HG03097 (cell line): Measurements from ENCODE around the gene GDF11.
A peak's percentile ranks its signal among the peaks of the same experiment; 100 is the strongest.

Experiments
- ATAC-seq: cut with Tn5 transposase; IDR thresholded peaks from one replicate; pipeline ENCODE4 v1.9.1; 2021; ENCODE audit not compliant: unreplicated experiment, low FRiP score

GDF11 gene

DNA sequence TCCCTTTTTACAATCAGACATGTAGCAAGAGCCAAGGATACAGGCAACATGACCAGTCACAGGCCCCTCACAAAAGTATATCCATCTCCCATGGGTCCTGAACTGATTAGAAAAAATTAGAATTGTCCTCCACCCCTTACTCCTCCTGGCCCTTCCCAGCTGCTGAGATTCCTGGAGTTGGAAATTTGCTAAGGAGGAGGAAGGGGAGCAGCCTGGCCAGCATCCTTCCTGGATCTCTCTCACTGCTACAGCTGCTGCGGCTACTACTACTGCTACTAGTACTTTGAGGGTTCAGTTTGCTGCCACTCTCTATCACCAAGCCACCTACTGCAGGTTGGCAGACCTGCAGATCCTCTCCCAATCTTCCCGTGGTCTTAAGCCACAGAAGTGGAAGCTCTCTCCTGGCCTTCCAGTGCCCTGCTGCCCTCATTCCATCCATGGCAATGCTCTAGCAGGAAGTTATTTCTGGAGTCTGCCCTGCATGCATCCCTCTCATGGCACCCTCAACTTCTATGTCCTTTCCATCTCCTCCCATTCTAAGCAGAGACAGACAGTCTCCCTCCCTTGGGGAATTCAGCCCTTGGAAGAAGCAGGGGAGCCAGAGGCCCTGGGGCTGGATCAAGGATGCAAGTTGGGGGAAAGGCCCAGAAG is 36.2 kb upstream of the GDF11 start:
- ATAC-seq = no peak

DNA sequence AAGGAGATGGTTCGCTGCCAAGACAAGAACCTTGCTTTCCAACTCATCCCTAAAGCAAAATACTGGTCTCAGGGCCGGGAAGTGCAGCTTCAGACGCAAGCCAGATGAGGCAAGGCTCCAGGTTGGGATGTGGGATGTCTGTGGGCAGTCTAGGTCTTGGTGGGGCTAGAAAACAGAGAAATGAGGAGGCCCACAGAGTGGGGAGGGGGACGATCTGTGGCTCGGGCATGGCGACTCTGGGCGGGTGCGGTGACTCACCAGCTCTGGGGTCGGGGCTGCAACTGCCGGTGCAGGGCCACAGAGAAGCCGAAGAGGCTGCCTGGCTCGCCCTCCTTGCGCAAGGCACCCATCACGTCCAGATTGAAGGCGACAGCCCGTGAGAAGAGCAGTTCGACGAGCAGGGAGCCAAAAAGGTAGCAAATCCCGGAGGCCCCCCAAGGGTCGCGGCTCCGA is 35.7 kb upstream of the GDF11 start:
- no peak for ATAC-seq

DNA sequence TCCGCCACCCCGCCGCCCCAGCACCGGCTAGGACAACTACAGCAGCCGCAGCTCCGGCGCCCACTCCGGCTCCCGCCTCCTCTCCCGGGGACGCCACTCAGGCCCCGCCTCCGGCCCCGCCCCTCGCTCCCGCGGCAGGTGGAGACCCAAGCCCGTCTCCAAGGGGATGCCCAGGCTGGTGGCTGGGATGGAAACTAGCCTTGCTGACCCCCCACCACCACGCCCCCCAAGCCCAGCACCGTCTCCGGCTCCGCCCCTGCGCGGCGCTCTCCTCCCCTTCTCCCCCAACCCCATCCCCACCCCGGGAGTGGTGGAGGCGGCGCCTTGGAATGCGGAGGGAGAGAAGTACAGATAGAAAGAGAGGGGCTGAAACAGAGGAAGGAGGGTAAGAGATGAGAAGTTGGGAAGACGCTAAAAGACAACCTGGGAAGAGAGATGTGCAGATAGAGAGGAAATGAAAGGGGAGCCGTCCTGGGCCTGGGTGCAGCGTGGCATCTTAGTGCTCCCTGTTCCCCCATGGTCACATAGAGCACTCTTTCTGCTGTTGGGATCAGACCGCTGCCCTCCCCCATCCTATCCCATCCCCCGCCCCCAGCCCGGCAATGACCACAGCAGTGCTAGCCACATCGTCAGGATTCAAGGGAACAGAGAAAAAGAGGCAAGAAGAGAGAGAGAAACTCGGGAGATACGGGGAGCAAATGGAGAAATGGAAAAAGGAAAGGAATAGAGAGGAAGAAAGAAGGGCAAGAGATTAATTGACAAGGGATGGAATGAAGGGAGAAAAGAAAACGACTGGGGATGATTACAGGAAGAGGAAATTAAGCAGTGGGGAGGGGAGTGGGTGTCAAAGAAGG is 34.9 kb upstream of the GDF11 start, which contains the start of gene ITGA7:
Gene ITGA7, minus strand, starts transcription at position 64 of the 854 bp plus-strand sequence. CDS start 222 bp downstream, outside the sequence.
- ATAC-seq = no peak

DNA sequence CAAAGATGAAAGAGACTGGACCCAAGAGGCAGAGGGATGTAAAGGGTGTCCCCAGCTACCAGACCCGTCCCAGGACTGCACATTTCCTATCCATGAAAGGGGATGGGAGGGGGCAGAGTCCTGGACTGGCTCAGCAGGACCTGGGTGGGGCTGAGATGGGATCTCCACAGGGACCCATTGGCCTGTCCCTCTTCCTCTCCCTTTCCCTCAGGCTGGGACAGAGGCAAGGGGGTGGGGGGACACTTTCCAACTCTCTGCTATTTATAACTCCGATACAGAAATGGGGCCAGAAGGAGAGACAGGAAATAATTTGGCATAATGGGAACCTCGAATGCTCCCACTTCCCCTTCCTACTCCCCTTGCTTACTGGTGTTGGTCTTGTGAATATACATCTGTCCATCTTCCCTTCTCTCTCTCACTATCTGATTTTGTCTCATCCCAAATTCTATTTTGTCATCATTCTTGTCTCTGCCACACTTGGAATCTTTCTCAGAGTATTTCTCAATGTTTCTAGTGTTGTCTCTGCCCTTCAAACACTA is 34.2 kb upstream of the GDF11 start:
- ATAC-seq = no peak

DNA sequence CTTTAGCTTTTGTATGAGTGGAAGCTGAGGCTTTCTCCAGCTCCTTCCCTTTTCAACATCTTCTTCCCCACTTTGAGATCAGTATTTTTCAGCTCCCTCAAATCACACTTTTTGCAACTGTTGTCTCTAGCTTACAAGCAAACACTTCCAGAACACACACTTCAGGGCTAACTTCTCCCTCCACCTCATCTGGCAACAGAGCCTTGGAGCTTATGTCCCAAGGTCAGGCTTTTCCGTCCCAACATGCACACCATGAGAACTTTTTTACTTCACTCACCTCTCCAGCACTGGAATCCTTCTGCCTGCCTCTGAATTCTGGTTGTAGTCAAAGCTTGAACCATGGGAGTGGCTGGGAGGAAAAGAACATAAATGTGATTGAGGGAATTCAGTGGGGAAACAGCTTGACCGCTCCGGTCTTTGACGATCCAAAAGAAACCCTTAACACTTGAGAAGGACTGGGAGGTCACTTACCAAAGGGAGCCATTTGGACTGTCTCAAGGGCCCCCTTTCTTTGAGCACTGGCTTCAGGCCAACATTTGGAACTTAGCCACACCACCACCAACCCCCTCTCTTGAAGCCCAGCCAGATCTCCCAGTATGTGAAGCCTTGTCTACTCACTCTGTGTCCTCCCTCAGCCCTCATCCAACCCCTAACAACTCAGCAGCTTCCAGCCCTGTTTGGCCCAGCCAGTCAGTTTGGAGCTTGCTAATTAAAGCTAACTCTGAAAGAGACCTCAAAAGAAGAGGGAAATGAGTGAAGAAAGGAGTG is 31.0 kb upstream of the GDF11 start:
- ATAC-seq = no peak

DNA sequence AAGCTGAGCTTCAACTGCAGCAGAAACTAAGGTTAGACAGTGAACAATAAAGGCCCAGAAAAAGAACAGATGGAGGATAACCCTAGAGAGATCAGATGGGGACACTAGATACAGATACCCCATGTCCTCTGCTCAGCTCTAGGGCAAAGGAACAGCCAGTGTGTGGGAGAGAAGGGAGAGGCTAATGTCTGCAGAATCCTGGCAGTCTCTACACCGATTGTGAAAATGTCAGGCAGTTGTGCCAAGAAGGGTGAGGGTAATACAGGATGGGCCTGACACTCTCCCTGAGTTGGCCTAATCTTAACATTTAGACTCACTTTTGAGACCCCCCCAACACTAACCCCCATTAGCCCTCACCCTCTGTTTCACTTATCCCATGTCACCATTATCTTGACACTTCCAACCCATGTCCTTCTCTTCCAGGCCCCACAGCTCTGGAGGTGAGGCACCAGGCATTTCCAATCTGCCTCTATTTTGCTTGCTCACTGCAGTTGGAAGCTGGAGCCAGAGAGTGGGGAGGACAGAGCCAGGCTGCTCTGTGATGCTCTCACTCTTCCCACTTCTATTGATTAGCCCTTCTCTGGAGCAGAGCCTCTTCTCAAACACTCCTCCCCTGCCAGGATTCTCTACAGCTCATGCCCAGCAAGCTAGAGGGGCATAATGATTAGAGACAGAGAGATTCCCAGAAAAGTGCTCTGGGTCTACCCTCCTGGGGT is 30.1 kb upstream of the GDF11 start:
- ATAC-seq = no peak

DNA sequence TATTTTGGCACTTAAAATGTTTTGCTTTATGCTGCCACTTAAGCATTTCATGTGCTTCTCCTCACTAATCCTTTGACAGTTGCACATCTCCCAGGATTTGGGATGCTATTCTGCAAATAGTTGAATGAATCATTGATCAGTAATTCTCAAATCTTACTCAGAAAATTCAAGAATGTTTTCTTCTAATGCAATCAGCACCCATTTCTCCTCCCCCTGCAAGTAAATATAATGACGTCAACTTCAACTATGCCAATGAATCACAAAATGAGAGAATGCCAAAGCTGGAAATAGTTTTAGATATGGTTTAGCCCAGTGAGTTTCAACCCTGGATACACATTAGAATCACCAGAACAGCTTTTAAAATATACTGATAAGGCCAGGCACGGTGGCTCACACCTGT is 29.2 kb upstream of the GDF11 start:
- ATAC-seq = no peak

DNA sequence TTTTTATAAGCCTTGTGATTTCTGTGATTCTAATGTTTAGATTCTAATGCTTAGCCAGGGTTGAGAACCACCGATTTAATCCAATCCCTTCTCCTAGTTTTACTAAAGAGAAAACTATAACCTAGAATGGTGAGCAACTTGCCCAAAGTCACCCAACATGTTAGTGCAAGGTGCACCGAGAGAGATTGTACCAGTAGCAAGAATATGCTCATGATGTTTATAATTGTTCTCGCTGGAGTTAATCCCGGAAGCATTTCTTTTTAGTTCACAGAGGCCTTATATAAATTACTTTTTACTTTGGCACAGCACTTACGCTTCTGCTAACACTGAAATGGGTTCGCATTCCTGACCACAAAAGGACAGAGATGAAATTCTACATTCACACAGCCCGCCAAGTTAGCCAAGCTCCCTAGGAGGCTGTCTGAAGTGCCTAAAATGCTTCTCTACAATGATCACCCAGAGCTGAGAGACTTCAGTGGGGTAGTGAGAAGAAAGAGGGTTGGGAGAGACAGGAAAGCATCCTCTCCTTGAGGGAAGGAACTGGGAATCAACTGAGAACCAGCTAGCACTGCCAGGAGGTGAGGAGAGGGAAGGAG is 27.7 kb upstream of the GDF11 start:
- ATAC-seq = no peak

DNA sequence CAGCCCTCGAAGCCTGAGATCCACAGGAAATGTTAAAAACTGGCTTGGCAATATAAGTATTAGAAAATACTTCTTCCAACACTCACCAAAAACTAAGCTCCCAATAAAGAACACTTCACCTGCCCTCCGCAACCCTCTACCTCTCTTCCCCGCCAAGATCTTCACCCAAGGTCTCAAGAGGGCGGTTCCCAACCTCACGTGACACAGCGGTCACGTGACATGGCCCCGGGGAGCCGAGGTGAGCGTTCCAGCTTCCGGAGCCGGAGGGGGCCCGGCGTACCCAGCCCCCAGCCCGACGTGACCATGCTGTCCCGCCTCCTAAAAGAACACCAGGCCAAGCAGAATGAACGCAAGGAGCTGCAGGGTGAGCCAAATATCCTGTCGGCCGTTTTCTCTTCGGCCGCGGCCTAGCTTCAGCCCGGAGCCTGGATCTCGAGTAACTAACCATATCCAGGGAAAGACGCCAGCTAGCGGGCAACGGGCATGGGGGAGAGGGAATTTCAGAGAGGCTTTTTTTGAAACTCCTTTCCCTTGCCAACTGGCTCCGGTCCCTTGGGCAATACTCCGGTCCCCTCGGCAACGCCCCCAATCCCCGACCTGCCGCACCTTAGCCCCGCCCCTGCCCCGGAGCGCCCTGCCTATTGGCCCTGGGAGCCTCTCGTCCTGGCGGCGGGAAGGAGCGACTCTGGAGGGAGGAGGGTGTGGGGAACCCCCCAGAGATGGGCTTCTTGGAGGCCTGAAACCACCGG is 26.9 kb upstream of the GDF11 start, which contains the start of gene BLOC1S1:
Gene BLOC1S1, plus strand, starts transcription at position 214 of the 749 bp plus-strand sequence. Its CDS starts 6 bp downstream, at position 220.
- ATAC-seq = peak; percentile 87

DNA sequence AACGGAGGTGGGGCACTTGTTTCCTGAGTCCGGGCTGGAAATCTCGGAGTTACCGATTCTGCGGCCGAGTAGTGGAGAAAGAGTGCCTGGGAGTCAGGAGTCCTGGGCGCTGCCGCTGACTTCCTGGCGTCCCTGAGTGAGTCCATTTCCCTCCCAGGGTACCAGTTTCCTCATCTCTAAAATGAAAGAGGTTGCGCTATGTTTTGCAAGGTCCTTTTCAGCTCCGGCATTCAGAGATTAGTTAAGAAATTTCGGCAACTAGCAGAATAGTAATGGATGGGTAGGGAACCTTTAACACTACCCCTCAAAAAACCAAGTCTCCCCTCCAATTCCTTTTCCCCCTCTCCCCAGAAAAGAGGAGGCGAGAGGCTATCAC is 26.4 kb upstream of the GDF11 start:
- no peak for ATAC-seq

DNA sequence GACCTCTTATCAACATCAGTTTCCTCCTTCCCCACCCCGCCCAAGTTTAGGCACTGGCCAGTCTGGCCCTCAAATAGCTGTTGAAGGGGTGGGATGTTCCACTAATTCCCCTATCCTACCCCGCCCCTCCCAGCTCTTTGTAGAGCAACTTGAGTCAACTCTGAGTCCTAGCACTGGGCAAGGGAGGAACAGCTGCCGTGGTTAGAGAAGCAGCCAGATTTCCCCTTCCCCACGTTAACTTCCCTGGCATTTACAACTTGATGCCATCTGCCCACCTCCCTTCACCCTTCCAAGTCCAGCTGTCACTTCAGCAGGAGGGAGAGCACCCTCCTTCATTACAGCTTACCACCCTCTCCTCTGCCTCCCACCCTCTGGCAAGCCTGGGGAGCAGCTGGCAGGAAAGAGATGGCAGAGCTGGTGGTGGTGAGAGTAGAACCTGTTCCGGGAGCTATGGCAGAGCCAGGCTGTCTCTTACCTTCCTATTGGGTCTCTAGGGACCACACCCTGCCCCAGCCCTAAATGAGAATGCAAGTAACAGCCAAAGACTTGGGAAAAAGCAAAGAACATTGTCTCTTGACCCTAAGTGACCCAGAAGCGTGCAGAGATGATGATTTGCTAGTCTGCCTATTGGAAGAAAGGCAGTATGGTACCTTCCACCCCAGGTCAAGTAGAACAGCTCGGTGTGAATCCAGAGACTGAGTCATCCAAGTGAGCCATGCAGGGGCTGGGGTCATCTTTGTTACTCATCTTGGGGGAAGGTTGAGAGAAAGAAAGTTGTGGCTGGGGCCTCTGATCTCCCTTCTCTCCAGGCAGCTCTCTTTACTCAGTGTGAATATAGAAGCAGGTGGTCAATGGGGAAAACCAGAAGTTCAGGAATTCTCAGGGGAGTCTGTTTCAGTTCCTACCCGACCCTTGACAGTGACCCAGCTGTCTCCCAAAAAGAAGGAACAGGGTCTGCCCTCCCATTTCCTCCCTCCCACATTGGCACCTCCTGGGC is 25.6 kb upstream of the GDF11 start:
- ATAC-seq = no peak

DNA sequence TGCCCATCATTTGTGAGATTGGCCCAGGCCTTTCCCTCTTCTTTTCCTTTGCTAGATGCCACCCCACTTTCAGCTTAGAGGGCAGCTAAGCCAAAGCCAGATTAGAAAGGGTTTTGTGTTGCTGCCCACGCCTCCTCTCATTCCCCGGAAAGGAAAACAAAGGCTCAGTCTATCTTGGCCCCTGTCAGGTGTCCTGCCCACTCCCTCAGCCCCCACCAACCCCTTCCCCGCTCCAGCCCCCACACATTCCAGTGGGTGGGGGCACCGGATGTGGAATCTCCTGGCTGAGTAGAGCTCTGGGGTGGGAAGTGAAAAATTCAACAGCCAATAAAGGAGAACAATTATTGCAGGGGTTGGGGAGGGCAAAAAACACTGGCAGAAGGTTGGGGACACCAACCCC is 24.9 kb upstream of the GDF11 start:
- no peak for ATAC-seq

DNA sequence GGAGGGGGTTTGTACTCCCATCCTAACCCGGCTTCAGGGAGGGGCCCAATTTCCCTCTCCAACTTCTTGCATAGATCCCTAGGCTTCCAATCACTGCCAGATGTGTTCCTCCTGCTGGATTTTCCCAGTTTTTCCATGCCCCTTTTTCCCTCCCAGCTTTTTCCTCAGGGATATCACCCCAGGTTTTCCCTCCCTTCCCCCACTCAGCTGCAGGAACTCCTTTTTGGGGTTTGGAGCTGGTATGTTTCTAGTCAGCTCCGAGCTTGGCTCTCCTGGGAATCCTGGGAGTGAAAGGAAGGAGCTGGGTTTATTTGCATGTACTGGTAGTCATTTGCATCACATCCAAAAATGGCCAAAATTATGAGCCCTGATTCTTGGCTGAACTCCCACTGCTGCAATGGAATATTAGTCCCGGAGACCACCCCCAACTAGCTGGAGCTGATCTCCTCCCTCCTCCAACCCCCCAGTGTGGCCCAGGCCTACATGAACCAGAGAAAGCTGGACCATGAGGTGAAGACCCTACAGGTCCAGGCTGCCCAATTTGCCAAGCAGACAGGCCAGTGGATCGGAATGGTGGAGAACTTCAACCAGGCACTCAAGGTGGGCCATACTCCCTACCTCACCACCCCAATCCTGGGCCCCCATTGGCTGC is 24.2 kb upstream of the GDF11 start:
- no peak for ATAC-seq

DNA sequence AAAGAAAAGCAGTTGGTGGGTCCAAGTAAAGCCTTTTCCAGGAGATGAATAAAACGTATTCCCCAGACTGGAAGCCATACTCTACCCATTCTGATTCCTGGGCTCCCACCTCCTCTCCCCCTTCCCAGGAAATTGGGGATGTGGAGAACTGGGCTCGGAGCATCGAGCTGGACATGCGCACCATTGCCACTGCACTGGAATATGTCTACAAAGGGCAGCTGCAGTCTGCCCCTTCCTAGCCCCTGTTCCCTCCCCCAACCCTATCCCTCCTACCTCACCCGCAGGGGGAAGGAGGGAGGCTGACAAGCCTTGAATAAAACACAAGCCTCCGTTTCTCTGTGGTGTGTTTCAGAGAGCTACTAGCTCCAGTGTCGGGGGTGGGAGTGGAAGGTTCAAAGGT is 23.6 kb upstream of the GDF11 start:
- no peak for ATAC-seq

DNA sequence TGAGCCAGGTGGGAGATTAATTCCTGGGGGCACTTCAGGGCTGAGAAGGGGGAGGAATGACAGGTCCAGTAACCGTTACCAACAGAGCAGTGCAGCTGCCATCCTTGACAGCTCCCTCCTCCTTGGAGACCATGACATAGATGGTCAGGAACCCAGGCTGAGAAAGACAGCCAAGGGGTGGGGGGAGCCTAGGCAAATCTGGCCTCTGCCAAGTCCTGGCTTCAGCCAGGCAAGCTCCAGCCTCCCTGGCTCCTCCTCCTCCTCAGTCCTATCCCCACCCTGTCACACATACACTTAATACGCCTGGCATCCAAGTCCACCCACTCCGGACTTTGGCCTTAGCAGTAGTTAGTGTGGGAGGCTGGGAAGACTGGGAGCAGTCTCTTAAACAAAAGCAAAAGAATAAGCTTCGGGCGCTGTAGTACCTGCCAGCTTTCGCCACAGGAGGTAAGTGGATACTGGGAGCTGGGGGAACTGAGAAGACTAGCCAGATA is 22.8 kb upstream of the GDF11 start, which contains the start of gene RDH5:
Gene RDH5, plus strand, starts transcription at position 323 of the 494 bp plus-strand sequence. CDS start 792 bp downstream, outside the sequence.
- no peak for ATAC-seq

DNA sequence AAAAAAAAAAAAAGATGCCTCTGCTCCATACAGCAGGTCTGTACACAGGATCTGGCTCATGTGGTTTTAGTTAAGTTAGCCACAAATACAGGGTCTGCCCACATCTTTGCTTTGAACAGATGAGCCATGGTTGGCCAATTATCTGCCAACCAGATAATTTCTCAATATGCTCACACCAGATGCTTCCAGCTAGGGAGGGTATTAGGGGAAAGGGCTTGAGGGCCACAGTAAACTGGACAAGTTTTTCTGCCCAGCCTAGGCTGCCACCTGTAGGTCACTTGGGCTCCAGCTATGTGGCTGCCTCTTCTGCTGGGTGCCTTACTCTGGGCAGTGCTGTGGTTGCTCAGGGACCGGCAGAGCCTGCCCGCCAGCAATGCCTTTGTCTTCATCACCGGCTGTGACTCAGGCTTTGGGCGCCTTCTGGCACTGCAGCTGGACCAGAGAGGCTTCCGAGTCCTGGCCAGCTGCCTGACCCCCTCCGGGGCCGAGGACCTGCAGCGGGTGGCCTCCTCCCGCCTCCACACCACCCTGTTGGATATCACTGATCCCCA is 22.0 kb upstream of the GDF11 start:
- no peak for ATAC-seq
